Measurements from ENCODE around the gene YPEL5. TPM values are rescaled to one million over a fixed set of nuclear protein-coding genes. Genes with fewer than 3 reads are reported as not detected.
"Not testable (repeated sequence)": the region's sequence is repeated elsewhere in the genome, so short reads cannot be mapped to it uniquely, and the experiment has no call there.

The YPEL5 gene
- total RNA-seq, 1 donor from 2014 or later, result 83.5 TPM

DNA sequence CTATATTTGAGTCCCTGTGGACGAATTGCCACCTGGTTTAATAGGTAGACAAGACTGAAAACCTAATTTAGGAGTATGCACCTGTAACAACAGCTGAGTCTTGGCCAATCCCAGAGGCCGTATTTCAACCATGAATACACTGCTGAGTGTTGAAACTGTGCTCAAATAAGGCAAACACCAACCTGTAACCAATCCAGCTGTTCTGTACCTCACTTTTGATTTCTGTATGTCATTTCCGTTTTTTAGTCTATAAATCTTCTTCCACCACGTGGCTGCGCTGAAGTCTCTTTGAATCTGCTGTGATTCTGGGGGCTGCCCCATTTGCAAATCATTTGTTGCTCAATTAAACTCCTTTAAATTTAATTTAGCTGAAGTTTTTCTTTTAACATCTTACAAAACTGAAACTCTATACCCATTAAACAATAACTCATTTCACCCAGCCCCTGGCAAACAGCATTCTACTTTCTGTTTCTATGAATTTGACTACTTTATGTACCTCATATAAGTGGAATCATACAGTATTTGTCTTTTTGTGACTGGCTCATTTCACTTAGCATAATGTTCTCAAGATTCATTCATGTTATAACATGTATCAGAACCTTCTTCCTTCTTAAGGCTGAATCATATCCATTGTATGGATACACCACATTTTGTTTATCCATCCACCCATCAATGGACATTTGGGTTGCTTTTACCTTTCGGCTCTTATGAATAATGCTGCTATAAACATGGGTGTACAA is 7.5 kb upstream of the YPEL5 start:
- Histone ChIP-seq H3K27me3 (no peaks in the 10 kb centered on the region), H3K36me3 (no peaks in the 10 kb centered on the region), H3K4me1 (no peaks in the 10 kb centered on the region), H3K9me3 (no peaks in the 10 kb centered on the region), H3K4me3 (no peak overlapping the region), H3K27ac (no peak overlapping the region)
- no peak for DNase-seq (ENCODE audit: extremely low spot score in 2 of 2)
- intact Hi-C loops (cut with DNase I), result no loop called here
- TF ChIP-seq POLR2AphosphoS5 (IDR thresholded peaks at IDR 0.05; ENCODE audit: insufficient read depth in 1 of 2, low read depth in 1 of 2), result peak in 1 of 2 donors; percentile 74
- TF ChIP-seq, protein P1, sequence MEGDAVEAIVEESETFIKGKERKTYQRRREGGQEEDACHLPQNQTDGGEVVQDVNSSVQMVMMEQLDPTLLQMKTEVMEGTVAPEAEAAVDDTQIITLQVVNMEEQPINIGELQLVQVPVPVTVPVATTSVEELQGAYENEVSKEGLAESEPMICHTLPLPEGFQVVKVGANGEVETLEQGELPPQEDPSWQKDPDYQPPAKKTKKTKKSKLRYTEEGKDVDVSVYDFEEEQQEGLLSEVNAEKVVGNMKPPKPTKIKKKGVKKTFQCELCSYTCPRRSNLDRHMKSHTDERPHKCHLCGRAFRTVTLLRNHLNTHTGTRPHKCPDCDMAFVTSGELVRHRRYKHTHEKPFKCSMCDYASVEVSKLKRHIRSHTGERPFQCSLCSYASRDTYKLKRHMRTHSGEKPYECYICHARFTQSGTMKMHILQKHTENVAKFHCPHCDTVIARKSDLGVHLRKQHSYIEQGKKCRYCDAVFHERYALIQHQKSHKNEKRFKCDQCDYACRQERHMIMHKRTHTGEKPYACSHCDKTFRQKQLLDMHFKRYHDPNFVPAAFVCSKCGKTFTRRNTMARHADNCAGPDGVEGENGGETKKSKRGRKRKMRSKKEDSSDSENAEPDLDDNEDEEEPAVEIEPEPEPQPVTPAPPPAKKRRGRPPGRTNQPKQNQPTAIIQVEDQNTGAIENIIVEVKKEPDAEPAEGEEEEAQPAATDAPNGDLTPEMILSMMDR (IDR thresholded peaks at IDR 0.05), result no peak

GRCh38 chr2:30141136-30141535 is 5.7 kb upstream of the YPEL5 start:
- TF ChIP-seq POLR2AphosphoS5 (IDR thresholded peaks at IDR 0.05; ENCODE audit: insufficient read depth in 1 of 2, low read depth in 1 of 2) (no peak), POLR2A (IDR thresholded peaks at IDR 0.05) (no peak)
- TF ChIP-seq, protein P1 (IDR thresholded peaks at IDR 0.05), result no peak
- no peaks in the 10 kb centered on the region for H3K36me3 ChIP-seq
- intact Hi-C loops (cut with DNase I), result no loop called here

GRCh38 chr2:30144260-30144659 is 2.5 kb upstream of the YPEL5 start:
- Histone ChIP-seq H3K4me1 (peaks cover 22% of the 10 kb centered on the region), H3K27me3 (no peaks in the 10 kb centered on the region), H3K9me3 (no peaks in the 10 kb centered on the region), H3K27ac (no peak overlapping the region), H3K4me3 (no peak overlapping the region), H3K36me3 (no peaks in the 10 kb centered on the region)
- no peak for TF ChIP-seq POLR2AphosphoS5 (IDR thresholded peaks at IDR 0.05; ENCODE audit: insufficient read depth in 1 of 2, low read depth in 1 of 2)
- no peak for TF ChIP-seq POLR2A (IDR thresholded peaks at IDR 0.05)
- TF ChIP-seq, protein P1 (IDR thresholded peaks at IDR 0.05), result no peak
- intact Hi-C loops (cut with DNase I), result no loop called here
- DNase-seq (ENCODE audit: extremely low spot score in 2 of 2), result no peak

More at GRCh38 chr2:30141136-30141535, 5.7 kb upstream of the YPEL5 start:
- no peak overlapping the region for H3K27ac ChIP-seq
- peaks cover 8% of the 10 kb centered on the region for H3K4me1 ChIP-seq
- DNase-seq (ENCODE audit: extremely low spot score in 2 of 2), result no peak
- no peaks in the 10 kb centered on the region for H3K9me3 ChIP-seq
- H3K27me3 ChIP-seq, result no peaks in the 10 kb centered on the region
- H3K4me3 ChIP-seq, result no peak overlapping the region

GRCh38 chr2:30144951-30145350 is 1.9 kb upstream of the YPEL5 start:
- H3K4me1 ChIP-seq, result peaks cover 29% of the 10 kb centered on the region
- intact Hi-C loops (cut with DNase I); H3K9me3 ChIP-seq; H3K27me3 ChIP-seq; H3K4me3 ChIP-seq; H3K27ac ChIP-seq; DNase-seq (ENCODE audit: extremely low spot score in 2 of 2); H3K36me3 ChIP-seq: not testable (repeated sequence)

DNA sequence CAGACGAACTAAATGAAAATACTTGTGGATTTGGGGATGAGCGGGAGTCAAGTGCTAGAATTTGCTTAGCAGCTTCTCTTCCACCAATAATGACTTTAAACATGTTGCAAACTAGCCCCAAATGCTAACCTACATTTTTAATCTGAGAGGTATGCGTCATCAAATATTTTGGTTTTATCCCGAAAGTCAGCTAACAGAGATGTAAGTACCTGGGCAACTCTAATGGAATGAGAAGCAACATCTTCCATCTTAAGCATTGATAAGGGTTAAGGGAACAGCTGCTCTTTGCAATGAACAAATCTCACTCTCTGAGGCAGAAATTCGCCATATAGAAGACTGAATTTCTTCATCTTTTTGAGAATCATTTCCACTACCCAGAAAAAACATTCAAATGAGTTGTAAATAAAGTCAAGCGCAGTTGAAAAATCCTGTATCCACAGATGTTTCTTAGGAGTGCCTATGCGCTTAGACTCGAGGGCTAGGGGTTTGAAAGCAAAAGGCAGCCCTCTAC is 926 bp upstream of the YPEL5 start:
- Histone ChIP-seq H3K36me3 (no peaks in the 10 kb centered on the region), H3K4me1 (peaks cover 38% of the 10 kb centered on the region), H3K9me3 (no peaks in the 10 kb centered on the region), H3K27me3 (no peaks in the 10 kb centered on the region), H3K27ac (peak overlapping the region; percentile 98), H3K4me3 (peak overlapping the region; percentile 52 to 92)
- DNase-seq (ENCODE audit: extremely low spot score in 2 of 2), result no peak
- no peak for TF ChIP-seq POLR2A (IDR thresholded peaks at IDR 0.05)
- no peak for TF ChIP-seq POLR2AphosphoS5 (IDR thresholded peaks at IDR 0.05; ENCODE audit: insufficient read depth in 1 of 2, low read depth in 1 of 2)
- TF ChIP-seq, protein P1 (IDR thresholded peaks at IDR 0.05), result no peak
- intact Hi-C loops (cut with DNase I), result no loop called here

Measured in vagina (tissue), 2 donors.